Body of pancreas (tissue), 4 donors: Measurements from ENCODE around the gene SOX9.

ENCODE experiments used
- POLR2A ChIP-seq, 3 donors: fragments of 450-650 bp; IDR thresholded peaks; one replicate each; pipeline ENCODE4 v1.6.1; 2016; ENCODE audit warnings: antibody characterized with exemption in 3 of 3, mild to moderate bottlenecking in 2 of 3
- TF ChIP-seq, protein P1 (sequence below), 7 experiments: fragments of 450-650 bp in 4 of 7; fragments of 200-600 bp in 3 of 7; sonication (generic) in 3 of 7; IDR thresholded peaks; one replicate each; pipeline ENCODE4 v1.5.1; 2016 to 2019; ENCODE audit warnings: antibody characterized with exemption in 7 of 7

DNA sequence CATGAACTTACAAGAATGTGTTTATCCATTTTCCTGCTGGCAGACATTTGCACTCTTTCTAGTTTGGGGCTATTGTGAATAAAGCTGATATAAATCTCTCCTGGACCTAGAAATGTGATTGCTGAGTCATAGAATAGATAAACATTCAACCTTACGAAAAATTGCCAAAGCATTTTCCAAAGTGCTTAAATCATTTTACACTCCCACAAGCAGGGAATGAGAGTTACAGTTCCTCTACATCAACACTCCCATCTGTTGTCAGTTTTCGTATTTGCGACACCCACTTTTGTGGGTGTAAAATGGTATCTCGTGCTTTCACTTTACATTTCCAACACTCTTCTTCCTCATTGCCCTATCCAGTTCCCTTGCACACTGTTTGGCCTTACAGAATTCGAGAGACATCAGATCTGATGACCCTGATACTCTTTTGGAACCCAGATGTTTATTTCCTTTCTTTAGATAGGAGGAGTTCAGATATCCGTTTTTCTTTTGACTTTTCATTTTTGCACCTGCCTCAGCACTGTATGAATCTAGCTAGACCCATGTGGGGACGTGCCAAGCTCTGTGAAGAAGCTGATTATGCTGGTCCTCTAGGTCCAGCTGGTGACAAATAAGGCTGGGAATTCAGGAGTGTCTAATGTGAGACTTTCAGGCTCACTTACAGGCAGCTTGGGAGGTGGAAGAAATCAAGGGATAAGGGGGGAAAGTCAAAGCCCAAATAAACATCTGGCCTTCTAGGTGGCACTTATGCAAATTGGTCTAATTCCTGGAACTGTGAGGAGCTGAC, 14.0 kb downstream of the SOX9 start:
- no peak for TF ChIP-seq POLR2A (IDR thresholded peaks at IDR 0.05)
- TF ChIP-seq, protein P1, sequence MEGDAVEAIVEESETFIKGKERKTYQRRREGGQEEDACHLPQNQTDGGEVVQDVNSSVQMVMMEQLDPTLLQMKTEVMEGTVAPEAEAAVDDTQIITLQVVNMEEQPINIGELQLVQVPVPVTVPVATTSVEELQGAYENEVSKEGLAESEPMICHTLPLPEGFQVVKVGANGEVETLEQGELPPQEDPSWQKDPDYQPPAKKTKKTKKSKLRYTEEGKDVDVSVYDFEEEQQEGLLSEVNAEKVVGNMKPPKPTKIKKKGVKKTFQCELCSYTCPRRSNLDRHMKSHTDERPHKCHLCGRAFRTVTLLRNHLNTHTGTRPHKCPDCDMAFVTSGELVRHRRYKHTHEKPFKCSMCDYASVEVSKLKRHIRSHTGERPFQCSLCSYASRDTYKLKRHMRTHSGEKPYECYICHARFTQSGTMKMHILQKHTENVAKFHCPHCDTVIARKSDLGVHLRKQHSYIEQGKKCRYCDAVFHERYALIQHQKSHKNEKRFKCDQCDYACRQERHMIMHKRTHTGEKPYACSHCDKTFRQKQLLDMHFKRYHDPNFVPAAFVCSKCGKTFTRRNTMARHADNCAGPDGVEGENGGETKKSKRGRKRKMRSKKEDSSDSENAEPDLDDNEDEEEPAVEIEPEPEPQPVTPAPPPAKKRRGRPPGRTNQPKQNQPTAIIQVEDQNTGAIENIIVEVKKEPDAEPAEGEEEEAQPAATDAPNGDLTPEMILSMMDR (IDR thresholded peaks at IDR 0.05), result no peak
